ENCODE measurements around the gene TUBGCP6.

GRCh38 chr22:50264104-50264745 is 19.4 kb upstream of the TUBGCP6 start:
- TF ChIP-seq, protein P1, sequence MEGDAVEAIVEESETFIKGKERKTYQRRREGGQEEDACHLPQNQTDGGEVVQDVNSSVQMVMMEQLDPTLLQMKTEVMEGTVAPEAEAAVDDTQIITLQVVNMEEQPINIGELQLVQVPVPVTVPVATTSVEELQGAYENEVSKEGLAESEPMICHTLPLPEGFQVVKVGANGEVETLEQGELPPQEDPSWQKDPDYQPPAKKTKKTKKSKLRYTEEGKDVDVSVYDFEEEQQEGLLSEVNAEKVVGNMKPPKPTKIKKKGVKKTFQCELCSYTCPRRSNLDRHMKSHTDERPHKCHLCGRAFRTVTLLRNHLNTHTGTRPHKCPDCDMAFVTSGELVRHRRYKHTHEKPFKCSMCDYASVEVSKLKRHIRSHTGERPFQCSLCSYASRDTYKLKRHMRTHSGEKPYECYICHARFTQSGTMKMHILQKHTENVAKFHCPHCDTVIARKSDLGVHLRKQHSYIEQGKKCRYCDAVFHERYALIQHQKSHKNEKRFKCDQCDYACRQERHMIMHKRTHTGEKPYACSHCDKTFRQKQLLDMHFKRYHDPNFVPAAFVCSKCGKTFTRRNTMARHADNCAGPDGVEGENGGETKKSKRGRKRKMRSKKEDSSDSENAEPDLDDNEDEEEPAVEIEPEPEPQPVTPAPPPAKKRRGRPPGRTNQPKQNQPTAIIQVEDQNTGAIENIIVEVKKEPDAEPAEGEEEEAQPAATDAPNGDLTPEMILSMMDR (conservative IDR thresholded peaks at IDR 0.05; ENCODE audit: low read length) = no peak
- no peak for TF ChIP-seq EZH2phosphoT487 (IDR thresholded peaks at IDR 0.05; ENCODE audit: borderline replicate concordance)
